ENCODE results near the gene ZNF511.

Gene ZNF511

GRCh38 chr10:133278577-133279265, 30.0 kb upstream of the ZNF511 start:
- no peak for TF ChIP-seq GATA1 (IDR thresholded peaks at IDR 0.05; ENCODE audit: low read depth, low read length)
- peak; percentile 66 for TF ChIP-seq POLR2A (IDR thresholded peaks at IDR 0.05; ENCODE audit: low read length)
- peak; percentile 90 to 93 for DNase-seq

DNA sequence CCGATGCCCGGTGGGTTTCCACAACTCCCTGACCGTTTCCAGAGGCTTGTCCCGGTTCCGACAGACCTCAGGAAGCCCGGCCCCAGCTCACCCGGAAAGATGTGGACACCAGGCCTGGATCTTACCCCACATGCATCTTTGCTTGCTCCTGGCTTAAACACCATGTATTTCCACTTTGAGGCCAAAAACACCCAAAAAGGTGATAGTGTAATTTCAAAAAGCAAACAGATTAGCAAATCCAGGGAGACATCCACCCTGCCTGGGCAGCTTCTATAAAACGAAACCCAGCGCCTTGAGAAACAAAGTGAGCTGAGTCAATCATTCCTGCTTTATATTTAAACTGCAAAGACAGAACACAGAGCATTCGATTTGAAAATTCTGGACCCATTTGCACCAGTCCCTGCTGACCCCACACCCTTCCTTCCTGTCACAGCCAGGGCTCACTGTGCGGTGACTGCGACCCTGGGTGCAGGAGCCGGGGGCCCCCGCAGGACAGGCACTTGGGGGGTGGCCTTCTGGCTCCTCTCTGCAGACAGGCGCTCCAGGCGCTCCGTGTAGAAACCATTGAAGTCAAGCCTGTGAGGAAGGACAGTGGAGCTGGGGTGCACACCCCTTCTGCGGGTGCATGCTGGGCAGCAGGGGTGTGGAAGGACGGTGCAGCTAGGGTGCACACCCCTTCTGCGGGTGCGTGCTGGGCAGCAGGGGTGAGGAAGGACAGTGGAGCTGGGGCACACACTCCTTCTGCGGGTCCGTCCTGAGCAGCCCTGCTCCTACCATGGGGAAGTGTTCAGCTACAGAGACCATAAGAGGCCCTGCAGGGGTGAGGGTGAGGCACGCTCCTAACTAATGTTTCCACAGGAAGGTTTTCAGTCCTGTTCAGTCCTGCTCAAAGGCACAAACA, 29.1 kb upstream of the ZNF511 start:
- TF ChIP-seq POLR2A (IDR thresholded peaks at IDR 0.05; ENCODE audit: low read length) (no peak), GATA1 (IDR thresholded peaks at IDR 0.05; ENCODE audit: low read depth, low read length) (no peak)
- peak; percentile 36 to 48 for DNase-seq

GRCh38 chr10:133280391-133281059, 28.2 kb upstream of the ZNF511 start:
- no peak for DNase-seq
- TF ChIP-seq POLR2A (IDR thresholded peaks at IDR 0.05; ENCODE audit: low read length) (no peak), GATA1 (IDR thresholded peaks at IDR 0.05; ENCODE audit: low read depth, low read length) (no peak)

- TF ChIP-seq POLR2A (IDR thresholded peaks at IDR 0.05; ENCODE audit: low read length) (no peak), GATA1 (IDR thresholded peaks at IDR 0.05; ENCODE audit: low read depth, low read length) (no peak)
- DNase-seq, result no peak
Observed at GRCh38 chr10:133281084-133281483, 27.6 kb upstream of the ZNF511 start.

DNA sequence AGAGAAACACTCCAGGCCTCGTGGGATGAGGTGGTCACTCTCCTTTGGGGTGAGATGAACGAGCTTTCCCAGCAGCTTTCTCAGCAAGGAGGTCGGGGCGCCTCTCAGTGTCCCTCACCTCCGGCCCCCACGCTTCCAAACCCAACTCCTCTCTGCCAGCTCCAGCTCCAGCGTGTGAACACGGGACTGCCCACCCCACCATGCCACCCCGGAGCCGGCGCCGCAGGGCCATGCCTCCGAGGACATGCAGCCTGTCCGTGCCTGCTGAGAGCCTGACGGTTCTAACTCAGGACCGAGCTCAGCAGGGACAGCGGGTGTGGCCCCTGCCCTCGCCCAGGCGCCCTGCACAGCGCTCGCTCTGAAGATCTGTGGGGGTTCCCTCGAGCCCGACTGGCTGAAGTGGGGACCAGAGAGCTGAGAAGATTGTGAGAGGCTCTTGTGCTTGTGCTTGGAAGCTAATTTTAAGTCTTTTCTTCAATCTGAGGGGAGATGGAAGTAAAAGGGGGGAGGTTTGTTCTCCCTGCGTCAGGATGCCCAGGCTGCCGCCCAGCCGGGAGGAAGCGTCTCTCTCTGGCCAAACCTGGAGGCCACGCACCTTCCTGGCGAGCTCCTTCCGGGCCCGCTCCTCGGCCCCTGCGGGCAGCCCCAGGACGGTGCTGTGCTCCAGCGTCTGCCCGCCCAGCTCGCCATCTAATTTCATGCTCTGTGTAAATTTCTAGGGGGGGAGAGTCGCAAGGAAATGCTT, 26.9 kb upstream of the ZNF511 start:
- TF ChIP-seq POLR2A (IDR thresholded peaks at IDR 0.05; ENCODE audit: low read length) (no peak), GATA1 (IDR thresholded peaks at IDR 0.05; ENCODE audit: low read depth, low read length) (no peak)
- DNase-seq, result no peak

DNA sequence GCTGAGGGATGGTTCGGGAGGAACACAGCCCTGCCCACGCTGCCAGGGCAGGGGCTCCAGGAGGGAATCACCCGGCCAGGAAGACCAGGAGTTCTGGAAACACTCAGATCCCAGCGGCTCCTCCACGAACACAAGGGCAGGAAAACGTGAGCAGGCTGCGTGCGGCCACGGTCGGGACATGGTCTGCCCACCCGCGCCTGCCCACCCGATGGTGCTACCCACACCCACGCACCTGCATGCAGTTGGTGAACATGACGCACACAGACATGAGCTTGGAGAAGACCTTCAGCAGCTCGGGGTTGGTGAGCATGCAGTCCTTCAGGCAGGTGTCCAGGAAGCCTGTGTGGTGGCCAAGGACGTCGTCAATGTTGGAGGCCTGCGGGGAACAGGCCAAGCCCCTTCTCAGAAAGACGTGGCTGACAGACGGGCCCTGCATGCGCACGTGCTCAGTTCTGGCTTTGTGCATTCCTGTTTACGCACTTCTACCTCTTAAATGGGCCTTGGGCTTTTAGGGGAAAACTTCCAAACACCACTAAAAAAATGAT, 25.8 kb upstream of the ZNF511 start:
- TF ChIP-seq POLR2A (IDR thresholded peaks at IDR 0.05; ENCODE audit: low read length) (no peak), GATA1 (IDR thresholded peaks at IDR 0.05; ENCODE audit: low read depth, low read length) (no peak)
- no peak for DNase-seq

- no peak for DNase-seq
- TF ChIP-seq GATA1 (IDR thresholded peaks at IDR 0.05; ENCODE audit: low read depth, low read length) (no peak), POLR2A (IDR thresholded peaks at IDR 0.05; ENCODE audit: low read length) (no peak)
Observed at GRCh38 chr10:133283931-133284330, 24.8 kb upstream of the ZNF511 start.

- DNase-seq, result no peak
Observed at GRCh38 chr10:133285217-133285616, 23.5 kb upstream of the ZNF511 start.

GRCh38 chr10:133286366-133286765, 22.3 kb upstream of the ZNF511 start:
- no peak for TF ChIP-seq GATA1 (IDR thresholded peaks at IDR 0.05; ENCODE audit: low read depth, low read length)
- DNase-seq, result no peak

More at GRCh38 chr10:133285217-133285616, 23.5 kb upstream of the ZNF511 start:
- TF ChIP-seq POLR2A (IDR thresholded peaks at IDR 0.05; ENCODE audit: low read length) (no peak), GATA1 (IDR thresholded peaks at IDR 0.05; ENCODE audit: low read depth, low read length) (no peak)

GRCh38 chr10:133287832-133288500, 20.7 kb upstream of the ZNF511 start:
- TF ChIP-seq GATA1 (IDR thresholded peaks at IDR 0.05; ENCODE audit: low read depth, low read length) (no peak), POLR2A (IDR thresholded peaks at IDR 0.05; ENCODE audit: low read length) (no peak)
- no peak for DNase-seq

DNA sequence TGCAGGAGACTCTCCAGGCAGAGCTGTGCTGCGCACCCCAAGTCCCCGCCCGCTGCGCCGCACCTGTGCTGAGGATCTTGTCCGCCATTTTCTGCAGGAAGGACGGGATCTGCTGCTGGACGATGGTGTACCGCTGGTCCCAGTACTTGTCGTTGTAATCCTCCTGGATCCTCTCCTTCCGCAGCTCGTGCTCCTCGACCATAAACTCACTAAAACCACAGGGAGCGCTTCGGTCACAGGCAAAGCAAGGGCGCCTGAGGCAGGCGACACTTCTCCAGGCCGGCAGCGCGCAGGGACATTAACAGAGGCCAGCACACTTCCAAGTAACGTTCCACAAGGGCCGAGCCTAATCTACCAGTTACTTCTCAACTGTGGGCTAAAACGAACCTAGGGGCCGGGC, 19.0 kb upstream of the ZNF511 start:
- DNase-seq, result no peak

DNA sequence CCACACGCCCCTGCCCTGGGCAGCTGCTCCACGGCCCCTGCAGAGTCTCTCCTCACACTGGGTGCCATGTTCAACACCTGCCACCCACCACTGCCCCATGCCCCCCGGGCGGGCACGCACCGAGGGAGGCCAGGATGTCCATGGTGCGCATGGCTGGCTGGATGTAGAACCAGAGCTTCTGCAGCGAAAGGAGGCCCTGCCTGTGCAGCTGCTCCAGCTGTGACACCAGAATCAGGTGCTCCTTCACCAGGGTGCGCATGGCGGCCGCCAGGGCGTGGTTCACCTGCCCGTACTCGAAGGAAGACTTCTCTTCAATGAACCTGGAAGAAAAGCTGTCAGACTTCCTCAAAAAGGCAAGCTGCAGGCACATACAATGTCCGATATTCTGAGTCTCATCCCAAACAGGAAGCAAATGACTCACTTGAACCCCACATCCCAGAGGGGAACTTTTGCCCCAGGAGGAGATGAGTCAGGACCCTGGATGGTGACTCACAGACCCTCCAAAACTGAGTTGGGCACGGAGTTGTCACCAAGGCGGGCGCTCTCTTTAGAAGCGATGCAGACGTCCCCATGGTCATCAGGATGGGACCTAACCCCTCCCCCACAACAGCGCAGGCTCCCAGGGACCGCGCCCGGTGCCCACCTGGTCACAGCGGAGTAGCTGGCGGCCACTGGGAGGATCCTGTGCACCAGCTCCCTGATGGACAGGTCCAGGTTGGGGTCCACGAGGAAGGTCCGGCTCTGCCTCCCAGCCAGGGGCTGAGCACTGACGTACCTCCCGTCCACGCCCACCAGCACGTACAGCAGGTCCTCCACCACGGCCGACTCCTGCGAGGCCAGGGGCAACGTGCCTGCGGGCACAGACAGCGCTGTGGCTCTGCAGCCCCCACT, 15.6 kb upstream of the ZNF511 start:
- peak in 1 of 2 experiments; percentile 39 for DNase-seq
- no peak for TF ChIP-seq GATA1 (IDR thresholded peaks at IDR 0.05; ENCODE audit: low read depth, low read length)
- TF ChIP-seq POLR2A (IDR thresholded peaks at IDR 0.05; ENCODE audit: low read length), result no peak

More for the DNA sequence above, 19.0 kb upstream of the ZNF511 start:
- no peak for TF ChIP-seq GATA1 (IDR thresholded peaks at IDR 0.05; ENCODE audit: low read depth, low read length)
- no peak for TF ChIP-seq POLR2A (IDR thresholded peaks at IDR 0.05; ENCODE audit: low read length)
